MM.1S (cell line): ENCODE measurements around the gene KDM5C.

ENCODE experiments used
- CTCF ChIP-seq: fragments of 300-600 bp; sonication (generic); IDR thresholded peaks from 2 replicates; pipeline ENCODE4 v1.5.1; 2016; ENCODE audit warnings: antibody characterized with exemption, low read length, mixed read lengths
- EZH2 ChIP-seq: fragments of 300-600 bp; sonication (generic); optimal IDR thresholded peaks from 2 replicates; pipeline ENCODE3; 2017; ENCODE audit warnings: low read depth, mild to moderate bottlenecking, antibody characterized with exemption, low read length, mixed read lengths
- EZH2phosphoT487 ChIP-seq: fragments of 300-600 bp; sonication (generic); IDR thresholded peaks from 2 replicates; pipeline ENCODE4 v1.6.1; 2018; ENCODE audit warnings: antibody characterized with exemption, low read length

- TF ChIP-seq CTCF, result no peak
- TF ChIP-seq EZH2phosphoT487, result no peak
- no peak for TF ChIP-seq EZH2
Measured at GRCh38 chrX:53163436-53163835, 61.6 kb downstream of the KDM5C start.
